Activated CD4-positive, alpha-beta T cell treated with anti-CD3 and anti-CD28 coated beads, Interleukin-2, amount 10 ng/mL, durations not matched to agents 7 days and 5 days (primary cell): ENCODE data around the gene CTDSPL. TPM values are rescaled to one million over a fixed set of nuclear protein-coding genes. Genes with fewer than 3 reads are reported as not detected.

Experiments used
- CTCF ChIA-PET: fragments of 350-600 bp; sonication (Branson Sonifier 250); formaldehyde crosslinking; loops from one replicate; lab custom pipeline; 2021; ENCODE audit warnings: antibody characterized with exemption; lab: Charles Lee
- POLR2A ChIA-PET: fragments of 350-600 bp; sonication (Branson Sonifier 250); formaldehyde crosslinking; loops from one replicate; lab custom pipeline; 2021; ENCODE audit warnings: antibody characterized with exemption; lab: Charles Lee
- DNase-seq: peaks from one replicate; pipeline ENCODE4 v3.0.0-alpha.2; 2020
- H3K27ac Mint-ChIP-seq: one replicate; pipeline ENCODE4 v1.8.0; 2021; ENCODE audit warnings: mild to moderate bottlenecking, moderate library complexity, mixed read lengths
- H3K27me3 Mint-ChIP-seq: one replicate; pipeline ENCODE4 v1.8.0; 2021; ENCODE audit warnings: mixed read lengths
- H3K36me3 Mint-ChIP-seq: one replicate; pipeline ENCODE4 v1.8.0; 2021; ENCODE audit warnings: low read depth, mixed read lengths
- H3K4me1 Mint-ChIP-seq: one replicate; pipeline ENCODE4 v1.8.0; 2021; ENCODE audit warnings: mixed read lengths
- H3K4me3 Mint-ChIP-seq: one replicate; pipeline ENCODE4 v1.8.0; 2021; ENCODE audit warnings: mild to moderate bottlenecking, moderate library complexity, mixed read lengths
- H3K9me3 Mint-ChIP-seq: one replicate; pipeline ENCODE4 v1.8.0; 2021; ENCODE audit warnings: mixed read lengths
- total RNA-seq, 2 experiments: library from RNA; stranded (reverse); gene quantifications; one replicate each; pipeline ENCODE4 v1.2.3, GENCODE V29; 2021

CTDSPL gene
- total RNA-seq, 2 experiments from 2014 or later: 4.6 to 4.7 TPM

DNA sequence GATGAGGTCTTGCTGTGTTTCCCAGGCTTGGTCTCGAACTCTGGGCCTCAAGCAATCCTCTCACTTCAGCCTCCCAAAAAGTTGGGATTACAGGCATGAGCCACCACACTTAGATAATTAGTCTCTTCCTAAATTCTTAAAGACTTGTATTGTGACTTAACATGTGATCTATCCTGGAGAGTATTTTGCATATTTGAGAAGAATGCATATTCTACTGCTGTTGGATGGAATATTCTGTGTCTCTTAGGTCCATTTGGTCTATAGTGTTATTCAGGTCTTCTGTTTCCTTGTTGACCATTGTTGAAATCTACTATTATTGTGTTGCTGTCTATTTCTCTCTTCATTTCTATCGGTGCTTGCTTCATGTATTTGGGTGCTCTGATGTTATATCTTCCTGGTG, 68.8 kb downstream of the CTDSPL start:
- ChIA-PET POLR2A (no interaction called here), CTCF (no interaction called here)
- no peak overlapping the region for H3K27ac Mint-ChIP-seq
- no peak for DNase-seq
- no peak overlapping the region for H3K4me3 Mint-ChIP-seq
- H3K4me1 Mint-ChIP-seq: no peaks in the 10 kb centered on the region
- peaks cover 2% of the 10 kb centered on the region for H3K27me3 Mint-ChIP-seq
- H3K9me3 Mint-ChIP-seq: no peaks in the 10 kb centered on the region
- no peaks in the 10 kb centered on the region for H3K36me3 Mint-ChIP-seq

DNA sequence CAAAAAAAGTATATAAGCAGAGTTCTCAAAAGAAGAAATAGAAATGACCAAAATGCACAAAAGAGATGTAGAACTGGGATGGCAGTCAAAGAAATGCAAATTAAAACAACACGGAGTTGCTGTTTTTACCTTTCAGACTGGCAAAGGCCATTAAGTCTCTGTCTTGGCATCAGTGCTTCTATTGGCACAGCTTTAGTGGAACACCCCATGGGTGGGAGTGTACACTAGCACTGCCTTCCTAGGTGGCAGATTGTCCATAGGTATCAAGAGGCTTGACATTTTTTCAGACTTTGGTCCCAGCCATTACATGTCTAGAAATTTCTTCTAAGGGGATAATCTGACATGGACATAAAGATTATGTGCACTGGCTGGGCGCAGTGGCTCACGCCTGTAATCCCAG, 70.8 kb downstream of the CTDSPL start:
- no peaks in the 10 kb centered on the region for H3K9me3 Mint-ChIP-seq
- H3K4me1 Mint-ChIP-seq: no peaks in the 10 kb centered on the region

DNA sequence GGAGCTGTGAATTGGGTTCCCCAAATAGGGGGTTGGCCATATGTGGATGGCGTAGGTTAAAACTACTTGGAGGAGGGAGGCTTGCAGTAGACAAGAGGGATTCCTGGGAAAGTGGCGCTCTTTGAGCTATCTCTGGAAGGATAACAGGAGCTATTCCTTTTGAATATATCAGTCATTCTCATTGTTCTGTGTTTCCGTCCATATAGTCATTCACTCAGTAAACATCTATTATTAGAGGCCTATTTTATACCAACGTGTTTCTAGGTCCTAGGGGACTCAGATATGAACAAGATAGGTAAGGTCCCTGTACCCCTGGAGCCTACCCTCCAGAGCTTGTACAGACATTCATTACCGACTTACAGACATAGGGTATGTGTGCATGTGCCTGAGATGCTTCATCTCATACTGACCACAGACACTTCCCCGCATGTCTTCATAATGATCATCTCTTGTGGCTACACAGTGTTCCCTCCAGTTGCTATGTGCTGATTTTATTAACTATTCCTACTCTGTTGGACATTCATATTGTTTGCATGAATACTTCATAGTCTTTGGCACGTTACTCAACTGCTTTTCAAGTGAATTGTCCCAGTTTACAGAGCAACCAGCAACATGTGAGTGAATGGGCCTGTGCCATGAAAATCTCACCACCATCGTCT, 73.1 kb downstream of the CTDSPL start:
- no peaks in the 10 kb centered on the region for H3K9me3 Mint-ChIP-seq
- H3K27me3 Mint-ChIP-seq: peaks cover 4% of the 10 kb centered on the region
- no peak for DNase-seq
- no peaks in the 10 kb centered on the region for H3K4me1 Mint-ChIP-seq
- H3K4me3 Mint-ChIP-seq: no peak overlapping the region
- H3K36me3 Mint-ChIP-seq: no peaks in the 10 kb centered on the region
- POLR2A ChIA-PET: no interaction called here
- CTCF ChIA-PET: interaction anchor here (0.6 to 0.9 kb wide), 2 partner anchors 8 to 39 kb away, joined by 3 to 4 read pairs; no protein-coding TSS in a partner anchor
- no peak overlapping the region for H3K27ac Mint-ChIP-seq

More for the DNA sequence above, 70.8 kb downstream of the CTDSPL start:
- DNase-seq: no peak
- no peak overlapping the region for H3K27ac Mint-ChIP-seq
- H3K36me3 Mint-ChIP-seq: no peaks in the 10 kb centered on the region
- ChIA-PET POLR2A (no interaction called here), CTCF (no interaction called here)
- no peak overlapping the region for H3K4me3 Mint-ChIP-seq
- H3K27me3 Mint-ChIP-seq: peaks cover 3% of the 10 kb centered on the region

DNA sequence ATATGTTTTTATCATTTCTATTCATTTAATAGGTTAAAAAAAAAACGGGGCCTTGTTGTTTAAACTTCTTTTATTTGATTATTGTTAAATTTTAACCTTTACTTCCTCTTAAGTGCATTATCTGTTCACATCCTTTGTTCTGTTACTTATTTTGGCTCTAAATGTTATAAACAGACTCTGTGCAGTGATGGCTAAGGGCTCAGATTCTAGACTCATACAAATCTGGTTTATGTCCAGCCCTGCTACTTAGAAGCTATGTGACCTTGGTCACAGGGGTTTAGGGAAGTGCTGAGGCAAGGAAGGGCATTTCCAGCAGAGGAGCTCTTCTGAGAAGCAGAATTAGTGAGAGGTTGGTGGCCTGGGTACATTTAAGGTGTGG, 73.6 kb downstream of the CTDSPL start:
- Mint-ChIP-seq H3K4me1 (no peaks in the 10 kb centered on the region), H3K4me3 (no peak overlapping the region), H3K27ac (no peak overlapping the region), H3K36me3 (no peaks in the 10 kb centered on the region), H3K9me3 (no peaks in the 10 kb centered on the region), H3K27me3 (peaks cover 4% of the 10 kb centered on the region)
- POLR2A ChIA-PET: no interaction called here
- DNase-seq: no peak
- CTCF ChIA-PET: interaction anchor here (0.7 to 0.9 kb wide), 2 partner anchors 10 to 39 kb away, joined by 3 to 4 read pairs; no protein-coding TSS in a partner anchor

DNA sequence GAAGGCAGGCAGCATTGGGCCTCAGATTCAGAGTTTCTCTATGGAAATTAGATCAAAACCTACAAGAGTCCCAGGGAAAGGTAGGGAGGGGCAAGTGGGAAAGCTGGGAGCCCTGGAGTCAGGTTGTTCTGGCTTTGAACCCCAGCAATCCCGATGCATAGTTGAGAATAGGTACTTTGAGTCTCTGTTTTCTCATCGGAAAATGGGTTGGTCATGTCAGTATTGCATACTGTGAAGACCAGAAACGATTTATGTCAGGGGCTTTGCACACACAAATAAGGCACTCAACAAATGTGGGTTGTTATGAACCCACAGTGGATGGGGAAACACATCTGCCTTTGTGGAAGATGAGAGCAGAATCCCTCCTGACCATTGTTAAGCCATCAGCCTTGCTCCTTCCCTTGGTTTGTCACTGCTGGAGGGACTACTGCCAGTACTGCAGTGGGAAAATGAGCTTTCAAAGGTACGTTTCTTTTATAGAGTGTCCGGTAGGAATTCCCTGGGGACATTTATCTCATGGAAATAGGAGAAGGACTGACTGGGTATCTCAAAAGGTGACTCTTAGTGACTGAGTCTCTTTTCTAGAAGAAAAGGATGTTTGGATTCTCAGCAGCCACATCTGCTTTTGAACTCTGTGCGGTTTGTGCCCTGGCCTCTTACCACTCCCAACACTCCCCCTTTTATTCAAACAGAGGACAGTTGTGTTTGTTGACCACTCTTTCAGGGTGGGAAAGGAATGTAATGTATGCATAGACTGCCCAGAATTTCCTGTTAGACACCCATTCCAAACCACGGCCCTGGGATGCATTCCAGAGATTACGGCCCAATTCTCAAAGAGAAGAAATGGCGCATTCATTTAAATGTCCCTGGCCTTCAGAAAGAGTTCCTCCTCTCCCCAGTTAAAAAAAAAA, 74.3 kb downstream of the CTDSPL start:
- Mint-ChIP-seq H3K27ac (no peak overlapping the region), H3K27me3 (peaks cover 4% of the 10 kb centered on the region), H3K9me3 (no peaks in the 10 kb centered on the region), H3K36me3 (no peaks in the 10 kb centered on the region), H3K4me1 (no peaks in the 10 kb centered on the region), H3K4me3 (no peak overlapping the region)
- CTCF ChIA-PET: interaction anchor here (0.6 to 1.2 kb wide), 3 partner anchors 11 to 38 kb away, joined by 3 read pairs; no protein-coding TSS in a partner anchor
- no peak for DNase-seq
- POLR2A ChIA-PET: no interaction called here

DNA sequence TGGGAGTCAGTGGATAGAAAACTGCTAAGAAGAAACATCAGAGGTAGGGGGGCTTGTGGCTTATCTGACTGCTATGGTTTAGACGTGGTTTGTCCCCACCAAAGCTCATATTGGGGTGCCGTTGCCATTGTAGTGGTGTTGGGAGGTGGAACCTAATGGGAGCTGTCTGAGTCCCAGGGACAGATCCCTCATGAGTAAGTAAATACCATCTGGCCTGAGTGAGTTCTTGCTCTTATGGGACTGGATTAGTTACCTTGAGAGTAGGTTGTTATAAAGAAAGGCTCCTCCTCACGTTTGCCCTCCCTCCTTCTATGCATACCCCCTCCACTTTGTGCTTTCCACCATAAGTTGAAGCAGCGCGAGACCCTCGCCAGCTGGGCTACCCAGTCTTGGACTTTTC, 75.5 kb downstream of the CTDSPL start:
- Mint-ChIP-seq H3K27ac (no peak overlapping the region), H3K9me3 (no peaks in the 10 kb centered on the region), H3K4me3 (no peak overlapping the region), H3K4me1 (no peaks in the 10 kb centered on the region), H3K27me3 (peaks cover 4% of the 10 kb centered on the region), H3K36me3 (no peaks in the 10 kb centered on the region)
- no peak for DNase-seq
- ChIA-PET POLR2A (no interaction called here), CTCF (interaction anchor here (0.6 to 1.2 kb wide), 2 partner anchors 35 to 37 kb away, joined by 3 read pairs; no protein-coding TSS in a partner anchor)

DNA sequence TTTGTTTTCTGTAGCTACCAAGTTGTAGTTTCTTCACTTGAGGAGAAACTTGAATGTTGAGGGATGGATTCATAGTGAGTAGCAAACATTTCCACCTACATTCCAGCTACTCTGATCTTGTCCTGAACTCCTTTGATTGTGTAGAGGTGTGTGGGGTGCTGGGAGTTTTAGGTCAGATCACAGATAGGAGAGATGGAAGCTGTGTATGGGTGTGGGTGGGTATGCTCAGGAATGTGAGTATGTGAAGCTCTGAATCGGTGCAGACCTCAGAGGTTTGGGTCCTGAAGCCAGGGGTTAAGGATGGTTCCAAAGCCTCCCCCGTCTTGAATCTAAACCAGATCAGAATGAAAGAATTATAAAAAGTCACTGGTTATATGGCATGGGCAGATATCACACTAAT, 76.3 kb downstream of the CTDSPL start:
- H3K27ac Mint-ChIP-seq: no peak overlapping the region
- no peak overlapping the region for H3K4me3 Mint-ChIP-seq
- no peaks in the 10 kb centered on the region for H3K9me3 Mint-ChIP-seq
- no peaks in the 10 kb centered on the region for H3K4me1 Mint-ChIP-seq
- no peak for DNase-seq
- ChIA-PET POLR2A (no interaction called here), CTCF (interaction anchor here (0.6 to 1.4 kb wide), 4 partner anchors 9 to 57 kb away, joined by 3 to 4 read pairs (median 3); no protein-coding TSS in a partner anchor)
- no peaks in the 10 kb centered on the region for H3K36me3 Mint-ChIP-seq
- peaks cover 4% of the 10 kb centered on the region for H3K27me3 Mint-ChIP-seq

DNA sequence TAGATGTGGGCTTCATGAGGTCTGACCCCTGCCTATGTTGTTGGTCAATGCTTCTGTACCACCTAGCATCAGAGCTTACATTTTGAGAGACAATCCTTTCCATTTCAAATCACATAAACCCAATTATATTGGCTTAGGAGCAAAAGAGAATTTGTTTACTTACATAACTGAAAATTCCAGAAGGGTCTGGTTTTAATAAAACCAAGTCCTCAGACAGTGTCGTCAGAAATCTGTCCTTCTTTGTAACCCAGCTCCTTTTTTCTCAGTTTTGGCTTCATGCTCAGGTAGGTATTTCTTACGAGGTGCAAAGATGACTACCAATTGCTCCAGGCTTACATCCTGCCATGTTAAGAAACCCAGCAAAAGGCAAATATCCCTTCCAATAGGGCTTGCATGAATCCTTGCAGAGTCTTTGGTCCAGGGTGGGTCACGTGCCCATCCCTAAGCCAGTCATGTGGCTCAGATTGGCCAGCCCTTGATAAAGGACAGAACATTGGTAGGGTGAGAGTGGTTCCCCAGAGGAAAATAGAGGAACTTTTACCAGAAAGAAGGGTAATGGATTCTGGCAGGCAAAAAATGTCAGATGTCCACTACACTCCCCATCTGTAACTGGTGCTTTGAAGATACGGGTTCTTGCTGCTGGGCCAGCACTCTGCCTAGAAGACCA, 78.7 kb downstream of the CTDSPL start:
- Mint-ChIP-seq H3K4me1 (no peaks in the 10 kb centered on the region), H3K9me3 (no peaks in the 10 kb centered on the region), H3K36me3 (no peaks in the 10 kb centered on the region), H3K27ac (no peak overlapping the region), H3K4me3 (no peak overlapping the region), H3K27me3 (peaks cover 4% of the 10 kb centered on the region)
- CTCF ChIA-PET: interaction anchor here (0.8 to 1.5 kb wide), 2 partner anchors 38 to 57 kb away, joined by 3 read pairs; no protein-coding TSS in a partner anchor
- POLR2A ChIA-PET: no interaction called here
- DNase-seq: no peak

DNA sequence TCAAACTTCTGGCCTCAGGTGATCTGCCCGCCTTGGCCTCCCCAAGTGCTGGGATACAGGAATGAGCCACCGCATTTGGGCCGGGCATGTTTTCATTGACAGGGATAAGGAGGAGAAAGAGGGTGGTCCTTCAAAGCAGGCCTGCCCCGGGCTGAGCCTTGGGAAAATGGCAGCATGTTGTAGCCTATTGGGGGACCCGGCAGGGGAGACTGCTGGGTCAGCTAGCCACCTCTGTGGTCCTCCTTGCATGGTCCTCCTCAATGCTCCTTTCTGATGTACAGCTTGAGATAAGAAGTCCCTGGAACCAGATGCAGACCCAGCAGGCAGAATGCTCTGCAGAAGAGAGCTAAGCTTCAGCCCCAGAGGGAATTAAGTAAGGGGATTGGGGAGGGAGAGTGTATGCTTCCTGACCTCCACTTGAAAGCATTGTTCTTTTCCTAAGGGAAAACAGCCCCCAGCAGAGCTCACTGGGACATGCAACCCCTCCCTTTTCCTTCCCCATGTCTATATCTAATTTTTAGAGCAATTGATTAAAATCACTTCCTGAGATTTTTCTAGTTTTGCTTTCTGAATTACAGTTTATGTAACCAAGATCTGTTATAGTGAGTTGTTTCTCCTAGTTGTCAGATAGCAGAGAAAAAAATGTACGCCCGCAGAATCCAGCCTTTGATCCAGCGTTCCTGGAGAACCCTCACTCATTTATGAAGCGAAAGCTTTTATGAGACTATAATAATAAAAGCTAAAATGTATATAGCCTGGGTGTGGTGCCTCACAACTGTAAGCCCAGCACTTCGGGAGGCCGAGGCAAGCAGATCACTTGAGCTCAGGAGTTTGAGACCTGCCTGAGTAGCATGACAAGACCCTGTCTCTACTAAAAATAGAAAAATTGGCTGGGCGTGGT, 80.2 kb downstream of the CTDSPL start:
- Mint-ChIP-seq H3K27me3 (peaks cover 3% of the 10 kb centered on the region), H3K36me3 (no peaks in the 10 kb centered on the region), H3K4me3 (no peak overlapping the region), H3K9me3 (no peaks in the 10 kb centered on the region), H3K27ac (no peak overlapping the region), H3K4me1 (no peaks in the 10 kb centered on the region)
- CTCF ChIA-PET: interaction anchor here (1.0 to 1.5 kb wide), 2 partner anchors 17 to 55 kb away, joined by 3 read pairs; no protein-coding TSS in a partner anchor
- POLR2A ChIA-PET: interaction anchor here (0.6 kb wide), 1 partner anchor 9 kb away, joined by 4 read pairs; no protein-coding TSS in a partner anchor
- no peak for DNase-seq

DNA sequence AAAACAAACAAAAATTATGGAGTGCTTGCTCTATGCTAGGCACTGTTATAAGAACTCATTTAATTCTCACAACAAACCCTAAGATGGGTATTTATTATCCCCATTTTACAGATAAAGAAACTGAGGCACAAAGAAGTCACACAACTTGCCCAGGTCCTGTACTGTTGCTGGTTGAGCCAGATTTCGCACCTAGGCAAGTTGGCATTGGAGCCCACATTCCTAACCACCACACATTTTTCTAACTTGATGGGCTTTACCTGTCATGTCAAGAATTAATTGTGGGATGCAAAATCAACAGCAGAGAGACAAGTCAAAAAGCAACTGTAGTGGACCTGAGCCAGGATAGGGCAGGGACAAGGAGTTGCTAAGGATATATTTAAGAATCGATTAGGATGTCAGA, 81.0 kb downstream of the CTDSPL start:
- no peak overlapping the region for H3K4me3 Mint-ChIP-seq
- H3K36me3 Mint-ChIP-seq: no peaks in the 10 kb centered on the region
- ChIA-PET CTCF (interaction anchor here (1.0 to 1.2 kb wide), 2 partner anchors 8 to 17 kb away, joined by 3 read pairs; no protein-coding TSS in a partner anchor), POLR2A (no interaction called here)
- peaks cover 2% of the 10 kb centered on the region for H3K27me3 Mint-ChIP-seq
- no peak for DNase-seq
- H3K4me1 Mint-ChIP-seq: no peaks in the 10 kb centered on the region
- no peak overlapping the region for H3K27ac Mint-ChIP-seq
- H3K9me3 Mint-ChIP-seq: no peaks in the 10 kb centered on the region

DNA sequence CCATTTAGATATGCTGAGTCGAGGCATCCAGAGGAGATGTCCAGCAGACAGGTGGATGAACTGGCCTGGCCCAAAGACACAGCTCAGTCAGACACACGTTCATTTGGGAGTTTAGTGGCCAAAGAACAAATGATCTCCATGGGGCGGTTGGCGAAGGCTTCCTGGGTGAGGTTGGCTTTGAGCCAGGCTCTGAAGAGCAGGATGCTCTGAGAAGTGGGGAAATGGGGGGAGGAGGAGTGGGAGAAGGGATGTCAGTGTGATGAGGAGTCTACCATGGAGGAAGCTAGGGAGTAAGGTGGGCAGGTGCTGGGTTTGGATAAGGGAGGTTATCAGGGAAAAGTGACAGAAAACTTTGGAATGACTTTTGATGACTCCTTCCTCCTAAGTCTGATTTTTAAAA, 81.4 kb downstream of the CTDSPL start:
- Mint-ChIP-seq H3K4me1 (no peaks in the 10 kb centered on the region), H3K4me3 (no peak overlapping the region), H3K36me3 (no peaks in the 10 kb centered on the region), H3K9me3 (no peaks in the 10 kb centered on the region), H3K27ac (no peak overlapping the region), H3K27me3 (no peaks in the 10 kb centered on the region)
- ChIA-PET POLR2A (no interaction called here), CTCF (interaction anchor here (1.2 kb wide), 1 partner anchor 8 kb away, joined by 3 read pairs; no protein-coding TSS in a partner anchor)
- no peak for DNase-seq
